HG02763 (cell line): ENCODE measurements around the gene SPOCK3.

ENCODE experiments used
- ATAC-seq: cut with Tn5 transposase; IDR thresholded peaks from one replicate; pipeline ENCODE4 v1.9.1; 2021; ENCODE audit warnings: mild to moderate bottlenecking, moderate library complexity; ENCODE audit not compliant: unreplicated experiment

Gene SPOCK3

DNA sequence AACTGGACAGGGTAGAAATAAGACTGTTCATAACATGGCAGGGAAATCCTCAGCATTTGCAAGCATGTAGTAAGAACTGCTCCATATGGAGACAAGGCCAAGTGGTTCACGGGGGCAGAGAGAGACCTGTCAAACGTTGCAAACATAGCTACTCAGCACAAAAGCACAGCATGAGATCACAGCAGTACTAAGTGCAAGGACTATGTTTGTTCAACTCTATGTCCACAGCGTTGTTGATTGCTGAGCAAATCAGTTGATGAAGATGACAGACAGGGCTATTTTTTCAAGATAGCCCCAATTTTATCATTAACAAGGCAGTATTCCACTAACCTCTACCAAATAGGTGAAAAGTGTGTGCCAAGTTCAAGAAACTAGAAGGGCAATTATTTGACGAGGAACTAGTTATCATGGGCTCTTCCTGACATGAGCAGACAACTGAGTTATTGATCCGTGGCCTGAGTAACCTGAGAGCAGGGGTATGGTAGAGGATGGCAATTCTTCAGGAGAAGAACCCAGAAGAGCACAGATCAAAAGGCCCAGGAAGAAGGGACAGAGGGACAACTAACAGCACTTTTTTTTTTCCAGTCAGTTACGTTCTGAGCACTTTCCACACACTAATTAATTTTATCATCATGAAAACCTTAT is 57.4 kb downstream of the SPOCK3 start:
- ATAC-seq, result no peak

- no peak for ATAC-seq
Measured at GRCh38 chr4:167171928-167172327, 62.4 kb downstream of the SPOCK3 start.

- ATAC-seq, result no peak
Measured at GRCh38 chr4:167168611-167169010, 65.7 kb downstream of the SPOCK3 start.

DNA sequence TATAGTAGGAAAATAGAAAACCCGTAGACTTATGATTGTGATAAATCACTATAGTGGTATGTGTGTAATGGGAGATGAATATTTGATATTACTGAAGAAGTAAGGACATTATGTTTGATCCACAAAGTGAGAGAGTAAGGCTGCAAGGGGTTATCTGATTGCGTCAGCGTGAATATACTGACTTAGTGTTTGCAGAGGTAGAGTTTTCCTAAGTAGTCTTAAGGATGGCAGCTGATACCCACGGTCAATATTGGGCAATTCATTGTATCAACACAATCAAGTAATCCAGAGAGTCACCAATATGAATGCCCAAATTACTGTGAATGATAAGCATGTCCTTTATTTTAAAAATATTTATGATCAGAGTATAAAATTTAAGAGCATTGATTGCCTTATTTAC is 83.7 kb downstream of the SPOCK3 start:
- ATAC-seq, result no peak

DNA sequence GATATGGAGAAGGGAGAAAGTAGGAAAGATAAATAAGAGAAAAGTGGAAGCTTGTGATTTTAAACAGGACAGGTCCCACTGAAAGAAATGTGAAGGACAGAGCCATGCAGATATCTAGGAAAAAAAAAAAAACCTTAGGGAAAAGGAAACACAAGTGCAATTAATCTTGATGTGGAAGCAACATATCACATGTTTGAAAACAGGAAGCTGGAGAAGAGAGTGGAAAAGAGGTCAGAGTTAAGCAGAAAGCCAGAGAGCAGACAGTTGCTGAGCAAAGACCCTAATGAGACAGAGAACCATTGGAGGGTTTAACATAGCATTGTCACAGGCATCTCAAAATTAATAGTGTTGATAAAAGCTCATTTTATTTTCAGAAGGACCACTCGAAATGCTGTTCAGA is 89.7 kb downstream of the SPOCK3 start:
- ATAC-seq, result no peak

DNA sequence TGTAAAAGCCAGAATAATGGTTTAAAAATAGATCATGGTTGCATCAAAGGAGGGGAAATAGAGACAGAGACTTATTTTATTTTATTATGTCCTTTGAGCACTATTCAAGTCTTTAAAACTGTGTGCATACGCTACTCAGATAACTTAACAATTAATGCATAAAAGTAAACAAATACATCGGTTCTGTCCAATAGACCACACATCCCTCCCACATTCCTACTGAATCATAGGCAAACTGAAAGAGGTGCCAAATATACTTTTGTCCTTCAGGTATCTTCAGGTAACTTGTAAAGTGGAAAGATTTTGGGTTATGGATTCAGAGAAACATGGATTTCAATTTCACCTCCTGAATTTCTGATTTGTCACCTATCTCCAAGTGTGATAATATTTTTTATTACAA is 91.3 kb downstream of the SPOCK3 start:
- ATAC-seq, result no peak

DNA sequence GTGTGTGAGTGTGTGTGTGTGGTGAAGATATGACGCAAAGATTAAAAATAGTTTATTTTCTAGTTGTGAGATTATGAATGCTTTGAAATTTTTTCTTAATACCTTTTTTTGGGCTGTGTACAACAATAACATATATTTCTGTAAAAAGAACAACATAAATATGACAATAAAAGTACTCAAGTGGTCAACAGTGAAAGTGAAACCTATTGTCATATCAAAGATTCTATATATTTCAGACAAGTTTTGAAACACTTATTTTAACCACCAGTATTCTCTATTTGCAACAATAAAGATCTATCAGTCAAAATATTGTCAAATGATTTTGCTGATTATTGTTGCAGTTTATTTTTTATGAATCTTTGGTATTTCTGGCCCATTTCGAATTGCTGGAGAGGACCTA is 98.0 kb downstream of the SPOCK3 start:
- no peak for ATAC-seq

- ATAC-seq, result no peak
Measured at GRCh38 chr4:167129146-167129545, 105.1 kb downstream of the SPOCK3 start.

- ATAC-seq, result no peak
Measured at GRCh38 chr4:167119392-167119791, 114.9 kb downstream of the SPOCK3 start.

DNA sequence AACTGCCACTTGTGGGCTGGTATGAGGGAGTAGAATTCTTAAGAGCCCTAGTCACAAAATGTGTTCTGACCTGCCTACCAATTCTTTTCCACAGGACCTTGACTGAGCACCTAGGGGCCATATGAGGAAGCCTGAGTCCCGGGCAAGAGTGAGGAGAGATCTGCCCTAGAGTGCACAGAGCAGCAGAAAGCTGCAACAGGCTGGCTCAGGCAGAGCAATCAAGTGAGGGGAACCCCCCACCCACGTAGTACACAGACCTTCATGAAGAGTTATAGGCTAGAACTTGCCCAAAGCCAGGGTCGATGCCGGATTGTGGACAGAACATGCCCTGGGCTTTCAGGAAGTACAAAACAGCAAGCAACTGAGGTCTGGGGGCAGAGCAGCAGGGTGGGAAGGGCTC is 117.0 kb downstream of the SPOCK3 start:
- no peak for ATAC-seq

DNA sequence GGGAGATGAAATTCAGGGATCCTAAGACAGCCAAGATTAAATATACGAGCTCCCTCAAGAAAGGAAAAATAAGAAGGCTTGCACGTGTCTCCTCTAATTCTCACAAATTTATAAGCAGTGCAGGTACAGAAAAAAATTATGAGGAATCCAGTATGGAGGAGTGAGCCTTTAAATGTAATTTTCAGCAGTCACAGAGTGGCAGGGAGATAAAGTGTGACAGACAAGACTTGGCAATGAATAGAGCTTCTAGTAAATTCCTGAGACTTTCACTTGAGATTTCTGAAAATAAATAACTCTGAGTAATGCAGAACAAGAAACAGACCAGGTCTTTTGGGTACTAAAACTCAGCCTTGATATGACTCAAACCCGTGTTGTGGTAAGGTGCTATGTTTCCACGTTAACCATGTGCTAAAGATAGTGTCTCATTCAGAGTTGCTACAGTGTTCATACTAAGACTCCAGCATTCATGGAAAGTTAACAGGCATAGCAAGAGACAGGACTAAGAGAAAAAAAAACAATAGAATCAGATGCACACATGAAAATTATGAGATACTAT is 119.8 kb downstream of the SPOCK3 start:
- ATAC-seq, result no peak

DNA sequence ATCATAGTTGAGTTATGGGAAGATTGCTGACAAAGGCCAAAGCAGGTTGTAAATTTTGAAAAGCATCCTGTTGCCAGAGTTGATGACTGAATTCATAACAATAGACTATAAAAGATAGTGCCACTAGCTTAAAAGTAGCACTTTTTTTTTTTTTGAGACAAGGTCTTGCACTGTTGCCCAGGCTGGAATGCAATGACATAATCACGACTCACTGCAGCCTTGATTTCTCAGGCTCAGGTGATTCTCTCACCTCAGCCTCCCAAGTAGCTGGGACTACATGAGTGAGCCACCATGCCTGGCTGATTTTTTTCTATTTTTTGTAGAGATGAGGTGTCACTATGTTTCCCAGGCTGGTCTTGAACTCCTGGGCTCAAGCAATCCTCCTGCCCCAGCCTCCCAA is 122.7 kb downstream of the SPOCK3 start:
- ATAC-seq, result no peak

DNA sequence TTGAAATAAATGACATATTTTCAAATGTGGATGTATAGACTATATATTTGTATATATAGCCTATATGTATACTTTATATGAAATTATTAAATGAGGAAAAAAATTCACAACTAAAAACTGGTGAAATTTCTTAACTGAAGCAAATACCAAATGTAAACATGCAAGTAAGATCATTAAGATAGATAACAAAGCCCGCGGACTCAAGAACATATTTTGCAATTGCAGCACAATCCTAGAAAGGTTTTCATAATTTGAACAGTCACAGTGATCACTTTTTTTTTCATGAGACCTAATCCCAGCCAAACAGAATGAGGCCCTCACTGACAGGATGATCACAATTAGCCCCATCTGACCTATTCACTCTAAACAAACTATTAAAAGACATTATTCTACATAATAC is 123.2 kb downstream of the SPOCK3 start:
- ATAC-seq, result no peak

GRCh38 chr4:167109859-167110258 is 124.4 kb downstream of the SPOCK3 start:
- no peak for ATAC-seq

- no peak for ATAC-seq
Measured at GRCh38 chr4:167105857-167106256, 128.4 kb downstream of the SPOCK3 start.

- no peak for ATAC-seq
Measured at GRCh38 chr4:167102475-167102874, 131.8 kb downstream of the SPOCK3 start.

DNA sequence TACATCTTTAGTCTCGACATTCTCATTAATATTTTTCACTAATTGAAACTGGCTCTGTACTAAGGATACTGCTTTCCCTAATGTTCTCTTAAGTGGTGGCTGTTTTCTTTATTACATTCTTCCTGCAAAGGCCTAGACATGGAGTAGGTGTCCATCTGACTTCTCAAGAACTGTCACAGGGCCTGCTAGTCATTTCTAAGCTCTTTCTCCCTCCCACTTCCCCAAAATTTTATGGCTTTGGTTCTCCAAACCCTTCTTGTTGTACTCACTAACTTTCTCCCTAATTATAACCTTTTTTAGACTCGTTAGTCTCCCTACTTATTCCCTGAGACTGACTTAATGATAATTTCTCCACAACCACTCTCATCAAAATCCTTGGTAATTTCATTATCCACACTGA is 133.3 kb downstream of the SPOCK3 start:
- no peak for ATAC-seq

DNA sequence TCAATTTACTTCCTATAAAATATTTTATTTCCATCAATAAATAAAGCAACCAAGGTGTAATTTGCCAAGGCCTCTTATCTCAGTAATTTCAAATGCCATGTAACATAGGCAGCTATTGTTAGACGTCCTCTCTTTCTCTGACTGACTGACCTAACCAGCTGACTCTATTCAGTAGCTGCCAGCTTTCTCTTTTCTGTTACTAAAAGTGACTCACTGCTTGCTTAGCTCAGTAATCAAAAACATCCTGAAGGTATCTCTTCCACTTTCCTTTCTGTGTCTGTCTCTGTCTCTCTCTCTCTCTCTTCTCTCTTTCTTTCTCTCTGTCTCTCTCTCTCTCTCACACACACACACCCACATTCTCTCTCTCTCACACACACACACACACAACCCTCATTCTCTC is 134.2 kb downstream of the SPOCK3 start:
- no peak for ATAC-seq

DNA sequence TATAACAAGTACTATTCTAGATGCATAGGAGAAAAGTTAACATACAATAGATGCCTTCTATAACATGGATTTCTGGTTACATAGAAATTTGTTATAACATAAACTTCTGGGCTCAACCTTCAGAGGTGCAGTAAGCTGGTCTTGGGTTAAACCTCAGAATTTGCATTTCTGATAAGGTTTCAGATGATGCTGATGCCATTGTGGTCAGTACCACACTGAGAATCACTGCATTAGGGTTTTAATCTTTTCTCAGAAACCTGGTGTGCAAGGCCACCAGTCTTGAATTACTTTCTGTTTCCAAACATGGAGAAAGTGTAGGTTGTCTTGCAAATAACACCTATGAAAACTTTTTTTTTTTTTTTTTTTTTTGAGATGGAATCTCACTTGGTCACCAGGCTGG is 146.2 kb downstream of the SPOCK3 start:
- no peak for ATAC-seq

DNA sequence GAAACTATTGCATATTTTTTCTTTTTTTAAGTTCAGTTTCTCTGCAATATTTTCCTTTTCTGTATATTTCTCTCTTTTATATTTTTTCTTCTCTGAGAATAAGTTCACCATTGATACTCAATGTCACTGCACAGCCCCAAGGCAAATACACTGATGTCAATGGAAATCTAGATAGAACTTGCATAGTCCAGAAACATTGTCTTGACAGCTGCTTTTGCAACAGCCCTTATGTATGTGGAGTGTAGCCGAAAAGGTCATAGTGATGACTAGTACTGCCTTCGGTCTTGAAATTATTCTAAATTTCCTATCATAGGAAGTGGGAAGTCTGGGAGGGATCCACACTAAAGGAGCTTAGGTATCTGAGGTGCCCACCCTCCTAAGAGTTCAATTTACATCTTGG is 150.0 kb downstream of the SPOCK3 start:
- no peak for ATAC-seq

- no peak for ATAC-seq
Measured at GRCh38 chr4:167079762-167080161, 154.5 kb downstream of the SPOCK3 start.

- ATAC-seq, result no peak
Measured at GRCh38 chr4:167052631-167053091, 181.6 kb downstream of the SPOCK3 start.

- no peak for ATAC-seq
Measured at GRCh38 chr4:167049257-167049656, 185.0 kb downstream of the SPOCK3 start.
